ENCODE measurements around the gene DDC.

DNA sequence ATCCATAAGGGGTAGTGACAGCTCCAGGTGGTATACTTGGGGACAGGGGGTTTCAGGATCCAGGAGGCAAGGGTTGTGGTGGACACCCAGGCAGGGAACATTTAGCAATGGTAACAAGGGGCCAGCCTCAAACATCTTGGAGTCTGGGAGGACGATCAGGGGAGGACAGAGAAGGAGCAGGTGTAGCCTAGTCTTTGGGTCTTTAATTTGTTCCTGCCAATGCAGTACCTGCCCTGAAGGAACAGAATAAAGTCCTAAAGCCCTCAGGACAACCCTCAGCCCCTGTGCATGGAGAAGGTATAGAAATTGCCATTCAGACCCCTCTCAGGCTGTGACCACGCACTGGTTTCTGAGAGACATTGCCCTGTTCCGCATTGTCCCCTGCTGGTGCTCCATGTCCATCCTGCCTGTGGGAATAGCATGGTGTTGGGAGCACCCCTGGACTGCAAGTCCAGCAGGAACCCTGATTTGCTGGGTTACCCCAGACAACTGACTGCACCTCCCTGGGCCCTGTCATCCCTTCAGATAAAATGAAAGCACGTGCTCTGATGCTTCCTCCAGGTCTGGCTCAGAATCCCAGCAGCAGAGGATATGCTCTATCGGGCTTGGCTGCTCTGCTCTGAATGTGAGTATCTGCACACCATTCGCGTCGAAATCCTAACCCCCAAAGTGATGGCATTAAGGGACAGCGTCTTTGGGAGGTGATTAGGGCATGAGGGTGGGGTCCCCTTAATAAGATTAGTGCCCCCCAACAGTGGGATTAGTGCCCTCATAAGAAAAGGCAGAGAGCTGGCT lies 24.2 kb downstream of the DDC start:
- TF ChIP-seq, protein P1, sequence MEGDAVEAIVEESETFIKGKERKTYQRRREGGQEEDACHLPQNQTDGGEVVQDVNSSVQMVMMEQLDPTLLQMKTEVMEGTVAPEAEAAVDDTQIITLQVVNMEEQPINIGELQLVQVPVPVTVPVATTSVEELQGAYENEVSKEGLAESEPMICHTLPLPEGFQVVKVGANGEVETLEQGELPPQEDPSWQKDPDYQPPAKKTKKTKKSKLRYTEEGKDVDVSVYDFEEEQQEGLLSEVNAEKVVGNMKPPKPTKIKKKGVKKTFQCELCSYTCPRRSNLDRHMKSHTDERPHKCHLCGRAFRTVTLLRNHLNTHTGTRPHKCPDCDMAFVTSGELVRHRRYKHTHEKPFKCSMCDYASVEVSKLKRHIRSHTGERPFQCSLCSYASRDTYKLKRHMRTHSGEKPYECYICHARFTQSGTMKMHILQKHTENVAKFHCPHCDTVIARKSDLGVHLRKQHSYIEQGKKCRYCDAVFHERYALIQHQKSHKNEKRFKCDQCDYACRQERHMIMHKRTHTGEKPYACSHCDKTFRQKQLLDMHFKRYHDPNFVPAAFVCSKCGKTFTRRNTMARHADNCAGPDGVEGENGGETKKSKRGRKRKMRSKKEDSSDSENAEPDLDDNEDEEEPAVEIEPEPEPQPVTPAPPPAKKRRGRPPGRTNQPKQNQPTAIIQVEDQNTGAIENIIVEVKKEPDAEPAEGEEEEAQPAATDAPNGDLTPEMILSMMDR (IDR thresholded peaks at IDR 0.05; ENCODE audit: insufficient read depth, low read length, poor library complexity, severe bottlenecking), result no peak
- no peak for TF ChIP-seq EZH2phosphoT487 (conservative IDR thresholded peaks at IDR 0.05; ENCODE audit: low read length)
